NCI-H1930 (cell line): ENCODE measurements around the gene HNRNPDL.
"Not testable (repeated sequence)": the region's sequence is repeated elsewhere in the genome, so short reads cannot be mapped to it uniquely, and the experiment has no call there.

Source experiments
- DNase-seq, 2 experiments: peaks; one replicate each; lab custom pipeline; 2025; lab: John Stamatoyannopoulos, UW

HNRNPDL gene

DNA sequence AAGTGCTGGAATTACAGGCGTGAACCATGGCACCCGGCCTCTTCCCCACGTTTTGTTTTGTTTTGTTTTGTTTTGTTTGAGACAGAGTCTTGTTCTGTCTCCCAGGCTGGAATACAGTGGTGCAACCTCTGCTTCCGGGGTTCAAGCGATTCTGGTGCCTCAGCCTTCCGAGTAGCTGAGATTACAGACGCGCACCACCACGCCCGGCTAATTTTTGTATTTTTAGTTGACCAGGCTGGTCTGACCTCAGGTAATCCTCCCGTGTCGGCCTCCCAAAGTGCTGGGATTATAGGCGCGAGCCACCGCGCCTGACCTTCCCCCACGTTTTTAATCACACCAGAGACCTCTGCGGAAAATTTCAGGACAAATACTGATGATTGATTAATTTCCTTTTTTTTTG, 2.3 kb upstream of the HNRNPDL start:
- no peak for DNase-seq

DNA sequence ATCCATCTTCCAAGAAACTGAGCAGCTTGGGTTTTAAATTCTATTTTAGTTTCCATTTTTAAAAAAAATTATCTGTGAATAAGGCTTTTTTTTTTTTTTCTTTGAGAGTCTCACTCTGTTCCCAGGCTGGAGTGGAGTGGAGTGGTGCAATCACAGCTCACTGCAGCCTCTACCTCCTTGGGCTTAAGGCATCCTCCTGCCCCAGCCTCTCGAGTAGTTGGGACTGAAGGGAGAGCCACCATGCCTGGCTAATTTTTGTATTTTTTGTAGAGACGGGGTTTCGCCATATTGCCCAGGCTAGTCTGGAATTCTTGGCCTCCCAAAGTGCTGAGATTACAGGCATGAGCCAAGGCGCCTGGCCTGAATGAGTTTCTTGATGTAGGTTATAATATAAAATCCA, 1.6 kb upstream of the HNRNPDL start:
- no peak for DNase-seq

DNA sequence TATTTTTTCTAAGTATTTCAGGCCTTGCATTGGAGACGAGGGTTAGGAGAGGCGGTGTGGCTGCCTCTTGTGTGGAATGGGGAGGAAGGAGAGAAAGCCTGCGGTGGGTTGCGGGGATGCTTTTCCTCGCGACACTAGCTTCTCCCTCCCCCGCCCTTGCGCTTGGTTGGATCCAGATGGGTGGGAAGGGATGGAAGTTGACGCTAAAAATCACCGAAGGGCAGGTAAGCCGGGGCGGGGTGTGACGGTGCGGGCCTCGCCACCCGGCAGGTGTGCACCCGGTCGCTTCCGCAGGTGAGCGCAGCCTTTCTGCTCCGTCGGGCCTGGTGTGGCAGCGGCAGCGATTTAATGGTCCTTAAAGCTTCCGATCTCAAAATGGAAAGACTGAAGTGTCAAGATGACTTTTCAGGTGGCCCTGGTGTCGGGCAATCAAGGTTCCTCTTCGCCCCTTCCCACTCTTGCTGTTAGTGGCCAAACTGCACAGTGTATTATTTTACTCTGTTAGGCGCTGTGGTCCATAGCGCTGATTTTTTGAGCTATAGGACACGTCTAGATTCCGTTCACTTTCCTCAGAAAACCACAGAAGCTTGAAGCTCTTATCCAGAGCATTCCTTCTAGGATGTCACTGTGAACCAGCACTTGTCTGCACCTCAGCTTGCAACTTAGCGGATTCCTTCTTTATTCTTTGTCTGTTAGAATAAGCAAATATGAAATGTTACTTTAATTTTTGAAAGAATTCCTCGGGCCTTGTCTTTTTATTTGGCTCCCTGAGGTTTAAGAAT, 893 bp upstream of the HNRNPDL start:
- DNase-seq, result no peak

DNA sequence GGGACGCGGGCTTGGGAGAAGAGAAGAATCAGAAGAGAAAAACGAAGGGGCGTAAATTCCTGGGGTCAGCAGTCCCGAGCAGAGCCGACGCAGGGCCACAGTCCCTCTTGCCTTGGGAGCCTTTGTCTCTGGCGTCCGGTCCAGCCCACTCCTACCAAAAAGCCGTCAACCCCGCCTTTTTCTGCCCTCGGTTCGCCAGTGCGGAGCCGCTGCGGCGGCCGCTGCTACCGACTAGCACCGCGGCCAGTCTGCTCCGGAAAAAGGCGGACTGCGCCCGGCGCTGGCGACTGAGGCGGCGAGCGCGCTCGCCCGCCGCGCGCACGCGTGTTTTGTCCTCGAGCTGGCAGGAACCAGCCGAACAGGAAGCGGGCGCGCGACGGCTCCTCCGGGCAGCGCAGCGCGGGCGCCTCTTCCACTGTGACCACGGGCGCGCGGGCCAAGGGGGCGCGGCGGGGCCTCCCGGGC, 502 bp downstream of the HNRNPDL start:
- DNase-seq, result peak in 1 of 2 experiments; percentile 62

DNA sequence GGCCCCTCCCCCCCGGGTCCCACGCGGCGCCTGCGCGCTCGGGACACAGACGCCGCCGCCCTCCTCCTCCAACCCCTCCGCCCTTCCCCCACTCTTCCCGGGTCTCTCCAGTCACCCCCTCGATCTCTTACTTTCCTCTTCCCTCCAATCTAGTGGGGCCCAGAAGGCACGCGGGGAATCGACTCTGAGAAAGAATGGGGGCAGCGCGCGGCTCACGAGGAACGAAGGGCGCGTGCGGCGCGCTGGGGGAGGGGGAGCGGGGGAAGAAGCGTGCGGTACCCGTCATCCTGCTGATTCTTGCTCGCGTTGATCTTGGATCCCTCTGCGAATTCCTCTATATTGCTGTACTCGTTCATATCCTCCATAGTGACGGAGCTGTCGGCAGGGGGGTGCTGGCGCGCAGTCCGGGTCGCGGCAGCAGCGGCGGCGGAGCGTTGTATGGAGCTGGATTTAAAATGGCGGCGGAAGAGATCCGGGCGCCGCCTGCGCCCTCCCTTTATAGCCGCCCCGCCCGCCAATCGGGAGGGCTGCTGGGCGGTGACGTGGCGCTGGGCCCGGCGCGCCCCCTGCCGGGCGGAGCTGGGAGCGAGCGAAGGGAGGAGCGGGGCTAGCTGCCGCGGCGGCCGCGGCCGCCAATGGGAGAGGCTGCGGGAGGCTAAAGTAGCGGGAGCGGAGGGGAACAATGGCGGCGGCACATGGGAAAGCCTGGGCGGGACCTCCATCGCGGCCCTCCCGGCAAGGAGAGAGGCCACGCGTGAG, 1.1 kb downstream of the HNRNPDL start:
- DNase-seq, result peak; percentile 90 to 95

DNA sequence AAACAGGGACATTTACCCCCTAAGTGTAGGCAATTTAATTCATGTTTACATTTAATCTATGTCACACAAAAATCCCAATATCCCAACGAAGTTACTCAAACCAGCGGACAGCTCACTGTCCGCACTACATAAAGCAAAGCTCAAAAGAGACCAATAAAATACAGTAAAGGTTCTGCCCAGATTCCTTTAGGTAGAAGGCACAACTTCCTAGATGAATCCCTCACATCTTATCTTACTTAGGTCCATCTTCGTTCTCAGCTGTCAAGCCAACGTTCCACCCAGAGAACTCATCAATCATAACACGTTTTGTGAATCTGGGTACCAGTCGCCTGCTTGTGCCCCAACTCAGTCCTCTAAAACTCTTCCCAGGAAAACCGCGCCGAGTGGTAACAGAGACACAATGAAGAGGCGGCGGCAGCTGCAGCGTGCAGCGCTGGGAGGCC, 1.7 kb downstream of the HNRNPDL start:
- DNase-seq, result no peak

DNA sequence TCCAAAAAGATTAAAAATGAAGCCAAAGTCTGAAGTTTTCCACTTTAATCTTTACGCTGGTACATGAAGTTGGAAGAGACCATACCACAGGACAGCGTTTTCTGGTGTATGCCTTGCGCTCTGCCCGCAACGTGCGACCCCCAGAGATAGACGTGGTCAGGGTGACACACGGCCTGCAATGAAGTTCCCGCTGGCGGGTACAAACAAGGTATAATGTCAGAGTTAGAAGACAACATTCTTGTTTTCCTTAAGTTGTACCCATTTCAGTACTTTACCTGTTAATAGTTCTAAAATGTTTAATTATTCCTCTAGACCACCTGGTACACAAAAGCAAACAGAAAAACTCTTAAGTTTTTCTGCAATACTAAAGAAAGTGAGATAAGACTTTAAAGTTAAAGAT, 4.8 kb downstream of the HNRNPDL start:
- no peak for DNase-seq

DNA sequence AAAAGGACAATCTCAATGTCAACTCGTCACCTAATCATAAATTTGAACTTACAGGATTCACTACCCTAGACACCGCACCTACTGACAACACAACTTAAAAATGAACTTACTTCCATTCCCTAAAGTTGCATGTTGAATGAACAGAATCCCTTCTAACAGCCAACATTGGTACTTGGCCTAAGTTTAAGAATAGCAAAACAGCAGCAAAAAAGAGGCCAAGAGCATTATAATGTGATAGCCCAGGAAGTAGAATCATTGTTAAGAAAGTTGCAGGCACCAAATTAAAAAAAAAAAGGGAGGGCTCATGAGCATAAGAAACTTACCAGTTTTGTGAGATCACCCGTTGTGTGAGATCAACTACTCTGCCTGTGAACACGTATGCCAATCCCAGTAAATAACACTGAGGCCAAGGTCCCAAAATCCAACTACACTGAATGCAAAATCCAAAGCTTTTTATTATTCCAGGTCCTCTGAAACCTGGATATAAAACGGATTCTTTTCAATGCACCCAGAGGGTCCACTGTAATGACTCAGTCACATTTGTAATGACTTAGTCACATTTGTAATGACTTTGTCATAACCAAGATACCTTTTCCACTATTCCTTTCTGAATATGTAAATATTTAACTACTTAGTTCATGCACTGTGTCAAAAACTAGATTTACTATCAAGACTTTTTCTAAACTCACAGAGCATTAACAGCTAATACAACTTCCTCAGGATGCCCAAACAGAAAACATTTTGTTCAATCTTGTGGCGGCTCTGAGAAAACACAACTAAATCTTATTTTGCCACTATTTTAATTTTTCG, 6.8 kb downstream of the HNRNPDL start:
- DNase-seq, result no peak

DNA sequence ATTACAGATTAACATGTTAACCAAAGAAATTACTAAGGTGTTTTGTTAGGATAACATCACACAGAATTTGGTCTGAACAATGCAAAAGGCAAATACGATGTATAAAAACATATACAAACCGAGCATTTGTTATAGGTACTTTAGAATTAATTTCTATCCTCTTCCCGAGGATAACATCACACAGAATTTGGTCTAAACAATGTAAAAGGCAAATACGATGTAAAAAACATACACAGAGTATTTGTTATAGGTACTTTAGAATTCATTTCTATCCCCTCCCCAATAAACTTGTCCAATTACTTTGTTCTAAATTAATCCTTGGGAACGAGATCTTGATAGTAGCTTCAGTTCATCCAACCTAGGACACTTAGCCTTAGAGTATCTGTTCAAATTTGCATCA, 7.6 kb downstream of the HNRNPDL start:
- no peak for DNase-seq

DNA sequence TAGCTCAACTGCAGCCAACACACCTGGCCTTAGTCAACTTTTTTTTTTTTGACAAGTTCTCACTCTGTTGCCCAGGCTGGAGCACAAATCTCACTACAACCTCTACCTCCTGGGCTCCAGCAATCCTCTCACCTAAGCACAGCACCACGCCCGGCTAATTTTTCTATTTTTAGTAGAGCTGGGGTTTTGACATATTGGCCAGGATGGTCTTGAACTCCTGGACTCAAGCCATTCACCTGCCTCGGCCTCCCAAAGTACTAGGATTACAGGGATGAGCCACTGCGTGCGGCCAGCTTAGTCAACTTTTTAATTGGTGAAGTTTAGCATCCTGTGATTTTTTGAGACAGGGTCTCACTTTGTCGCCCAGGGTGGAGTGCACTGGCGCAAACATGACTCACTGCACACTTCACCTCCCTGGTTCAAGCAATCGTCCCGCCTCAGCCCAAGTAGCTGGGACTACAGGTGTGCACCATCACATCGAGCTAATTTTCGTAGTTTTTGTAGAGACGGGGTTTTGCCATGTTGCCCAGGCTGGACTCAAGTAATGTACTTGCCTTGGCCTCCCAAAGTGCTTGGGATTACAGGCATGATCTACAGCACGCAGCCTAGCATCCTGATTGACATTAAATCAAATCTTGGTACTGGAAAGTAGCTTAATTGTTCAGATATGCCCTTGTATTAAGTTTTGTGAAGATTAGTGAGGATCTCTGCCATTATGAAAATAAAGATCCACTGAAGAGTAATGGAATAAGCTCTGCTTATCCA, 8.3 kb downstream of the HNRNPDL start:
- no peak for DNase-seq

DNA sequence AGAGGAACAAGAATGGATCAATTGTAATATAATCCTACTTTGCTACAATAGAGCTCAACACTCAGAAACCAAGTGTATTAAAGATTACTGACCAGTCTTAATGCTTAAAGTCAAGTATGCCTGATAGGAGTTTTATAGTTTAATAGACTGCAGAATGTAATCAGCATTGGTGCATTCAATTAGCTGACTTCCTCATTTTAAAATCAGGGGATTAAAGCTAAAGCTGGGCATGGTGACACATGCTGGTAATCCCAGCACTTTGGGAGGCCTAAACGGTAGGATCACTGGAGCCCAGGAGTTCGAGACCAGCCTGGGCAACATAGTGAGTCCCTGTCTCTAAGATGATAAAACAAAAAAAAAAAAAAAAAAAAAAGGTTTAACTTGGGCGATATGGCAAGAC, 10.8 kb downstream of the HNRNPDL start:
- no peak for DNase-seq

DNA sequence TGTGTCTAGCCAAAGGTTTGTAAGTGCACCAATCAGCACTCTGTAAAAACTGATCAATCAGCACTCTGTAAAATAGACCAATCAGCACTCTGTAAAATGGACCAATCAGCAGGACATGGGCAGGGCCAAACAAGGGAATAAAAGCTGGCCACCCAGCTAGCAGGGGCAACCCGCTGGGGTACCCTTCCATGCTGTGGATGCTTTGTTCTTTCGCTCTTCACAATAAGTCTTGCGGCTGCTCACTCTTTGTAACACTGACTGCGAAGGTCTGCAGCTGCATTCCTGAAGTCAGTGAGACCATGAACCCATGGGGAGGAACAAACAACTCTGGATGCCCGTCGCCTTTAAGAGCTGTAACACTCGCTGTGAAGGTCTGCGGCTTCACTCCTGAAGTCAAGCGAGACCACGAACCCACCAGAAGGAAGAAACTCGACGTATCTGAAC, 14.3 kb downstream of the HNRNPDL start:
- DNase-seq, result no peak

DNA sequence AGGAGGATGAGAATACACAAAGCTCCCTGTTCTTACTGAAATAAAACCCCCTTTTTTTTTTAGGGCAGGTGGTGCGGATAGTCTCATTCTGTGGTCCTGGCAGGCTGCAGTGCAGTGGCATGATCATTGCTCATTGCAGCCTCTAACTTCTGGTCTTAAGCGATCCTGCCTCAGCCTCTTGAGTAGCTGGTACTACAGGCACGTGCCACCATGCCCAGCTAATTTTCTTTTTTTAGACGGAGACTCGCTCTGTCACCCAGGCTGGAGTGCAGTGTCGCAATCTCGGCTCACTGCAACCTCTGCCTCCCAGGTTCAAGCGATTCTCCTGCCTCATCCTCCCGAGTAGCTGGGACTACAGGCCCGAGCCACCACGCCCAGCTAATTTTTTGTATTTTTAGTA, 15.2 kb downstream of the HNRNPDL start:
- not testable (repeated sequence) for DNase-seq

DNA sequence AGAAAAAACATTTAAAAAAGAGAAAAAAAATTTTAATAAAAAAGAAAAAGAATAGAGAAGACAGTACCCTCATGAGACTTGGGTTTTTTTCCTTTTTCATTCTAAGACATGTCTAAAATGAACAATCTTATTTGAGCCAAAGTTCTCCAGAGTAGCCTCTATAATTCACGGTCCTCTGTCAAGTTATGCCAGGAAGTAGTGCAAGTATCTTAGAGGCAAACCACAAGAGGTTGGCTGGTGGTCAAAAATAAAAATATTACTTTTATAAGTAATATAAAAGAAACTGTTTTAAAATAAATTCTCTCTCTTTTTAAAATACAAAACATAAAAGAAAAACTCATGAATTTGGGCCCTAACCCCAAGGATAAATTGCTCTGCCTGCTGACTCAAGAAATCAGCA, 26.5 kb downstream of the HNRNPDL start:
- no peak for DNase-seq

DNA sequence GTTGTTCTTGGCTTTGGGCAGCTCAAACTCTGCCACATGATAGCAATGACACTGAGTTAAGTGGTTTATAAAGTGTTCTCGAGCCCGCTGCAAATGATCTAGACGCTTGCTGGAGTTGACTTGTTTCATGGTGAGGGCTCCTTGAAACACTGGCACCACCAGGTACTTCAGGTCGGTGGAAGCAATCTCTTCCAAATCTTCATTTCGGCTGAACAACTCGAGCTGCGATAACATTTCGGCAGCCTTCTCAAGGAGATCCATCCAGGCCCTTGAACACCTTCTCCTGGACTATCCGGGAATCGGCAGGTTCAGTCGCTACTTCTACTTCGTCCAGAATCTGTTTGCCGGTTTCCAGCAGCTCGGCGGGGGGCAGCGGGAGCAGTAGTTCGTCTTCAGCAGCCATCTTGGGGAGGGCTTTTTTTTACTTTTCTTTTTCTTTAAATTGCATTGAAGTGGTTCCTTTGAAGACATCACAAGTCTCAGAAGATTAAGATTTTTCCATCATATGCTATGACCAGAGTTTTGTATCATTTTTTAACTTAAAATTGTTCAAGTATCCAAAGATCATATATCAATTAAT, 28.0 kb downstream of the HNRNPDL start:
- DNase-seq, result no peak

DNA sequence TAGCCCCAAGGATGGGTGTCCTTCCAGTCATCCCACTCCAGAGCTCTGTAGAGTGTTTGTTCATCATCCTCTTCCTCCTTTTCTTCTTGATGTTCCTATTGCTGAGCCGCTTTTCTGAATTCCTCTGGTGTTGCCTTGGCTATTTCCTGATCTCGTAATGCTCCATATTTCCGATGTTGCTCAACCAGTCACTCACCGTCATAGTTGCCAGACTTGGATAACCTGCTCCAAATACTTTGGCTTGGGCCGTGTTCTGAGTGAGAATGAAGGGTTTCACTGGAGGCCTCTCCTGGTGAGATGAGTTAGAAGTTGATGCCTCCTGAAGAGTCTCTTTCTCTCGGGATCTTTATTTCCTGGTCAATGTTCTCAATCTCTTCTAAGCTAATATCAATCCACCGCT, 28.7 kb downstream of the HNRNPDL start:
- DNase-seq, result no peak

DNA sequence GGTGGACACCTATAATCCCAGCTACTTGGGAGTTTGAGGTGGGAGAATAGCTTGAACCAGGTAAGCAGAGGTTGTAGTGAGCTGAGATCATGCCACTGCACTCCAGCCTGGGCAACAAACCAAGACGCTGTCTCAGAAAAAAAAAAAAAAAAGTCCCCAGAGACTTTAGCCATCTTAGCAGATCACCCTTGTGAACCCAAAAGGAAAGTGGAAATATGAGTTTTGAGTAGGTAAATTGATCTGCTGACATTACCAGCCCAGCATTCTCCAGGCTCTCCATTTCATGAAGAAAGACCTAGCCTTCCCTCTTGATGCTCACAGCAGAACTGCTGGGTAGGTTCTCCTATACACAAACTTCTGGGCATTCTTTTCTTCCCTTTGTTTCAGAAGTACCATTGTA, 32.0 kb downstream of the HNRNPDL start:
- no peak for DNase-seq

DNA sequence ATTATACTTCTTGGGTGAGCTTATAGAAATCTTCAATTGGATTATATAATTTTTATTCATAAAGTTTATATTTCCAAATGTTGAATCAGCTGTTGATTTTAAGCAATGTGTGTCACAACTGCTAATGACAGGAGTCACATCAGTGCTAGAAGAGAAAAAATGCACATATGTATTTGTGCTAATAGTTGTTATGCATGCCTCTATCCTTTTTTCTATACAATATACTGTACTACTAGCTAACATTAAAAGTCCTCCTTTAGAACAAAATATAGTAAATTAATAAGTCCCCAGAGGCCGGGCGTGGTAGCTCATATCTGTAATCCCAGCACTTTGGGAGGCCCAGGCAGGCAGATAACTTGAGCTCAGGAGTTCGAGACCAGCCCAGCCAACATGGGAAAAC, 32.7 kb downstream of the HNRNPDL start:
- no peak for DNase-seq

DNA sequence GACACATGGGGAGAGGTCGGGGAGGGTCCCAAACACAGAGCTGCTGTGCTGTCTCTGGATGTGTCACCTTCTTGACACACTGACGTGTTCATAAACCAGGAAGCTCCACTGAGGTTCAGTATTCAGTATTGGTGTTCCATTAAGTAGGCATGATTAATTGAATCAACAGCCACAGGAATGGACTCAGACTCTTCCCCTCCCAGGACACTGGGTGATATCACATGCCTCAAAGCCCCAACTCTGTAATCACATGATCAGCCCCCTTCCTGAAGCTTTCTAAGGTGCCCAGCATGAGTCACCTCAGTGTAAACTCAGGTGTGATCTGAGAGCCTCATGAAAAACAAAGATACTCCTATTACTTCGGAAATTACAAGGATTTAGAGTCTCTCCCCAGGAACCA, 35.4 kb downstream of the HNRNPDL start:
- no peak for DNase-seq

DNA sequence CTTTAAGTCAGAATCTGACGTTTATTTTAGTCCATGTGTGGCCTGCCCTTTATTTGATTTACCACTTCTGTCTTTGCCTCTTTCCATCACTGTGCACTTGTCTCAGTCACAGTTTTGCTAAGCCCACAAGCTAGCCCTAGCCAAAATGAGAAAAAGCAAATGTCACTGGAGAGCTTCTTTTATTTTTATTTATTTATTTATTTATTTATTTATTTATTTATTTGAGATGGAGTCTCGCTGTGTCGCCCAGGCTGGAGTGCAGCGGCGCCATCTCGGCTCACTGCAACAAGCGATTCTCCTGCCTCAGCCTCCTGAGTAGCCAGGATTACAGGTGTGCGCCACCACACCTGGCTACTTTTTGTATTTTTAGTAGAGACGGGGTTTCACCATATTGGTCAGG, 40.2 kb downstream of the HNRNPDL start:
- not testable (repeated sequence) for DNase-seq

DNA sequence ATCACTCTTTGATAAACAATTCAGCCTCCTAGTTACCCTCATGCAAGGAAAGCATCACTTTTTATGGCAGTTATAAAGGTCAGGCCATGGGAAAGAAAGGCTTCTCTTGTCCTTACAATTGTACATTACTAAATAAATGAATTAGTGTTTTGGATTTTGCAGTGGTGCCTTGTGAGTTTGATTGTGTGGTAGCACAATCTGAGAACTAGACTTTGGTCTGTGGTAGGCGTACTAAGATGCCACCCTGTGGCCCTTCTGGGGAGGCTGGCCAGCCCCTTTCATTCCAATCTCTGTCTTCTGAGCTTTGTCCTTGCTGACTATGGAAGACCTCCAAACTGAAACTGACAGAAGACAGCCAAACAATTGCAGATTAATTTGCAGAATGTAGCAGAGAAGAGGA, 41.9 kb downstream of the HNRNPDL start:
- no peak for DNase-seq
